GM23248 (cell line): ENCODE results near the gene PKP3.

Source experiments
- EZH2 ChIP-seq: fragments of 200-600 bp; sonication (generic); IDR thresholded peaks from 2 replicates; pipeline ENCODE4 v1.6.1; 2018; ENCODE audit warnings: antibody characterized with exemption, mild to moderate bottlenecking; ENCODE audit not compliant: insufficient read depth, poor library complexity, severe bottlenecking
- EZH2phosphoT487 ChIP-seq: fragments of 200-600 bp; sonication (generic); IDR thresholded peaks from 2 replicates; pipeline ENCODE4 v1.6.1; 2018; ENCODE audit warnings: antibody characterized with exemption, moderate library complexity, mild to moderate bottlenecking, low read depth; ENCODE audit not compliant: insufficient read depth

GRCh38 chr11:447923-448731 is 54.1 kb downstream of the PKP3 start:
- TF ChIP-seq EZH2 (no peak), EZH2phosphoT487 (no peak)
